Activated naive CD8-positive, alpha-beta T cell treated with anti-CD3 and anti-CD28 coated beads, Interleukin-2, amount 50 U/mL, for 24 hours (primary cell): ENCODE measurements around the gene MED27.
A peak's percentile ranks its signal among the peaks of the same experiment; 100 is the strongest.

ENCODE experiments used
- ATAC-seq: fragments of 150-1000 bp; cut with Tn5 transposase; one replicate; pipeline ENCODE4 v1.10.0; 2021
- DNase-seq: peaks from one replicate; pipeline ENCODE4 v3.0.0; 2021
- H3K27ac Mint-ChIP-seq: one replicate; pipeline ENCODE4 v1.8.0; 2021; ENCODE audit warnings: mild to moderate bottlenecking, mixed read lengths
- H3K27me3 Mint-ChIP-seq: one replicate; pipeline ENCODE4 v1.8.0; 2021; ENCODE audit warnings: mixed read lengths
- H3K36me3 Mint-ChIP-seq: one replicate; pipeline ENCODE4 v1.8.0; 2021; ENCODE audit warnings: low read depth, mixed read lengths
- H3K4me1 Mint-ChIP-seq: one replicate; pipeline ENCODE4 v1.8.0; 2021; ENCODE audit warnings: mixed read lengths
- H3K4me3 Mint-ChIP-seq: one replicate; pipeline ENCODE4 v1.8.0; 2021; ENCODE audit warnings: mild to moderate bottlenecking, moderate library complexity, mixed read lengths
- H3K9me3 Mint-ChIP-seq: one replicate; pipeline ENCODE4 v1.8.0; 2021; ENCODE audit warnings: mixed read lengths

The MED27 gene

DNA sequence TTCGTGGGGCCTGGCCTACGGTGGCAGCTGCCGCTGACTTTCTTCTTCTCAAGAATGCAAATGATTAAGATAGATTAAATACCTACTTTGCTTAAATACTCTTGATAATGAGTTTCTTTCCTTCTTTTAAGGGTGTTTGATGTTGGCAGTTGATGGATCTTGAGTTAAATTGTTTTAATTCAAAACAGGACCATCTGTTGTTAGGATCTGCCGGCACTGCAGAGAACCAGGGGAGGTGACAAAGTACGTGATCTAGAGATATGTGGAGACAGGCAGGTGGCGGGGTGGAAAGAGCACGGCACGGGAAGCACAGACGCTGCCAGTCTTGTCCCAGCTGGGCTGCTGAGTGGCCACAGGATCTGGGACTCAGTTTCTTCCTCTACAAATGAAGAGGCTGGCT lies 37.9 kb downstream of the MED27 start:
- Mint-ChIP-seq H3K27ac (no peak overlapping the region), H3K36me3 (peaks cover 2% of the 10 kb centered on the region), H3K9me3 (no peaks in the 10 kb centered on the region), H3K4me1 (peaks cover 6% of the 10 kb centered on the region), H3K27me3 (no peaks in the 10 kb centered on the region), H3K4me3 (no peak overlapping the region)
- DNase-seq (no peak), ATAC-seq (no peak)

DNA sequence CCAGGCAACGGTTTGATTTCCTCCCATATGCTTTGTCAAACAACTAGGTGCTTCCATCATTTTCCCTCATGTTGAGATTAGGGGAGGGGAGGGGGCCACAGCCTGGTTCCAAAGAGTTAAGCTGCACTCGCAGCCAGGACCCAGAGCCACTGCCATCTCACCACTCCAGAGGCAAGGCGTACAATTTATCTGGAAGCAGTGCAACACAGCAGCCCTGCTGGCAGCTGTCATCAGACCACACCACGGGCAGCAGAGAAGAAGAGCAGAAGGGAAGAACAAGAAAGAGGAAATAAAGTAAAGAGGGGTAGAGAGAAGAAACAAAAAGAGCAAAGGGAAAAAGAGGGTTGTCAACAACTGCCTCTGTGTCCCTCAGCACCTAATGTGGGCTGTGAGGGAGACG lies 38.9 kb downstream of the MED27 start:
- no peak overlapping the region for H3K27ac Mint-ChIP-seq
- H3K27me3 Mint-ChIP-seq = no peaks in the 10 kb centered on the region
- H3K4me3 Mint-ChIP-seq = no peak overlapping the region
- H3K4me1 Mint-ChIP-seq = peaks cover 16% of the 10 kb centered on the region
- DNase-seq (no peak), ATAC-seq (no peak)
- H3K9me3 Mint-ChIP-seq = no peaks in the 10 kb centered on the region
- peaks cover 4% of the 10 kb centered on the region for H3K36me3 Mint-ChIP-seq

DNA sequence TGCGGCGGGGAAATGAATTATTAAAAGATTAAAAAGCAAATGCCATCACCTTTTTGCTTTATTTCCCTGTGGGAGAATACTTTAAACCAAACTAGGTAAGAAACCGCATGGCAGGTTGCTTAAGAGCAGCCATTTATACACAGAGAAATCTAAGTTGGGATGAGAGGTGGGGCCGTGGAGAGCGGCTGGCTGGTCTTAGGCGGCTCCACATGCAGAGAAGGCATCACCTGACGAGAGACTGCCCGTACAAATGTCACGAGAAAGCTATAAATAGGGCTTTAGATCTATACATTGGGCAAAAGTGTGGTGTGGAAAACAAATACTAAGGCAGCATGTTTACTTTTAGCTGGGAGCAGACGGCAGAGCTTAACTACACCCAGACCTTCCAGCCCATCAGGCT lies 39.4 kb downstream of the MED27 start:
- Mint-ChIP-seq H3K27ac (no peak overlapping the region), H3K4me1 (peaks cover 18% of the 10 kb centered on the region), H3K4me3 (no peak overlapping the region), H3K27me3 (no peaks in the 10 kb centered on the region), H3K9me3 (no peaks in the 10 kb centered on the region), H3K36me3 (peaks cover 4% of the 10 kb centered on the region)
- ATAC-seq = no peak
- DNase-seq = no peak

DNA sequence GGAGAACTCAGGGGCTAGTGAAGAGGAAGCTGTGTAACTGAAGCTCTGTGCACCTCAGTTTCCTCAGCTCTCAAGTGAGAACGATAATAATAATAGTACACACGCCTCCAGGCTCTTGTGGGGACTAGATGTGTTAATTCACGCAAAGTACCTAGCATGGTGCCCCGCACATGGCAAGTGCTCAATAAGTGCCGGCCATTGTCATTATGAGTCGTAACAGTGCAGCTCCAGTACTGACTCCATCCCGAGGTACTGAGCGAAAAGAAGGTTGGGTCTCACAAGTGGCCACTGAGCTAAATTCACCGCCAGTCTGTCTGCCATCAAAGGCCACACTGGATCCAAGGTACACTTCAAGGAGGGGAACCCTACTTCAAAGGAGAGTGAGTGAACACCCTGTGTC lies 40.4 kb downstream of the MED27 start:
- H3K27me3 Mint-ChIP-seq = no peaks in the 10 kb centered on the region
- no peak for ATAC-seq
- H3K4me1 Mint-ChIP-seq = peaks cover 26% of the 10 kb centered on the region
- H3K27ac Mint-ChIP-seq = no peak overlapping the region
- no peaks in the 10 kb centered on the region for H3K9me3 Mint-ChIP-seq
- H3K36me3 Mint-ChIP-seq = peaks cover 4% of the 10 kb centered on the region
- H3K4me3 Mint-ChIP-seq = no peak overlapping the region
- no peak for DNase-seq

DNA sequence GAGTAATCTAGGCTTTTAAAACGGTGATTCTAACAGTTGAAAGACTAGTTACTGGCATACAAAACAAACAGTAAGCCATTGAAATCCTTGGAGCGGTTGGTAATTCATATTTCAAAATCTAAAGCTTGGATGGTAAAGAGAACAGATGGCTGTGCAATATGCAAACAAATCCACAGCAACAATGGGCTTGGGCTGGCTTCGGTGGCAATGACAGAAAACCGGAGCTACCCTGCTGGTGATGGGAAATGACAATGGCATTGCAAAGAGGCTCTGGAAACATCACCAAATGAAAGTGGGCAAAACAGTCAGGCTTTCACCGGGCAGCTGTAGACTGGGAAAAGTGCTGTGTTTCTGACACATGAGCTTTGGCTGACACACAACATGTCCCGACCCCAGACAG lies 42.2 kb downstream of the MED27 start:
- Mint-ChIP-seq H3K36me3 (peaks cover 4% of the 10 kb centered on the region), H3K4me1 (peaks cover 38% of the 10 kb centered on the region), H3K9me3 (no peaks in the 10 kb centered on the region), H3K4me3 (no peak overlapping the region), H3K27ac (no peak overlapping the region), H3K27me3 (no peaks in the 10 kb centered on the region)
- ATAC-seq = no peak
- DNase-seq = no peak

DNA sequence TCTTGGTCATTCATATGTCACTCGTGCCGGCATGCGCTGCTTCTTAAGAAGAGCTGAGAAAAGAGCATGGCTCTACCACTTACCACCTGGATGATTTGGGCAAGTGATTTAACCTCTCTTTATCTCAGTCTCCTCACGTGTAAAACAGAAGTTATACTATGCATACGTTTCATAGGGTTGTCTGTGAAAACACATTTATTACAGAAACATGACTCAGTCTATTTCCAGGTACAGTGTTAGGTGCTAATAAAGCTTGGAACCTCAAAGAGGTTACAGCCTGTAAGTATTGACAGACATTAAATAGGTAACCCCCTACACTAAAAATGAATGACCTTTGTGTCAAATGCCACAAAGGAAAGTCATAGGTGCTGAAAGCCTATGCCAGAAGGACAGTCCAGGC lies 43.1 kb downstream of the MED27 start:
- Mint-ChIP-seq H3K36me3 (peaks cover 2% of the 10 kb centered on the region), H3K27ac (peak overlapping the region; percentile 3), H3K4me1 (peaks cover 47% of the 10 kb centered on the region), H3K27me3 (no peaks in the 10 kb centered on the region), H3K4me3 (no peak overlapping the region), H3K9me3 (no peaks in the 10 kb centered on the region)
- DNase-seq = no peak
- ATAC-seq = no peak

DNA sequence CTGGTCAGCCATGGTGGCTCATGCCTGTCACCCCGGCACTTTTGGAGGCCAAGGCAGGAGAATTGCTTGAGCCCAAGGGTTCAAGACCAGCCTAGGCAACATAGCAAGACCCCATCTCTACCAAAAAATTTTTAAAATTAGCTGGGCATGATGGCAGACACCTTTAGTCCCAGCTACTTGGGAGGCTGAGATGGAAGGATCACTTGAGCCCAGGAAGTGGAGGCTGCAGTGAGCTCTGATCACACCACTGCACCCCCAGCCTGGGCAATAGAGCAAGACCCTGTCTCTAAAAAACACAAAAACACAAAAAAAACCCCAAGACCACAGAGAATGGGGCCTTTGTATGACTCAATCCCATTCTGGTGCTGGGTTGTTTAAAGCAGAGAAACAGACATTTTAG lies 44.0 kb downstream of the MED27 start:
- no peak for DNase-seq
- H3K4me3 Mint-ChIP-seq = no peak overlapping the region
- no peak for ATAC-seq
- H3K27ac Mint-ChIP-seq = no peak overlapping the region
- H3K9me3 Mint-ChIP-seq = no peaks in the 10 kb centered on the region
- no peaks in the 10 kb centered on the region for H3K27me3 Mint-ChIP-seq
- peaks cover 2% of the 10 kb centered on the region for H3K36me3 Mint-ChIP-seq
- H3K4me1 Mint-ChIP-seq = peaks cover 54% of the 10 kb centered on the region

DNA sequence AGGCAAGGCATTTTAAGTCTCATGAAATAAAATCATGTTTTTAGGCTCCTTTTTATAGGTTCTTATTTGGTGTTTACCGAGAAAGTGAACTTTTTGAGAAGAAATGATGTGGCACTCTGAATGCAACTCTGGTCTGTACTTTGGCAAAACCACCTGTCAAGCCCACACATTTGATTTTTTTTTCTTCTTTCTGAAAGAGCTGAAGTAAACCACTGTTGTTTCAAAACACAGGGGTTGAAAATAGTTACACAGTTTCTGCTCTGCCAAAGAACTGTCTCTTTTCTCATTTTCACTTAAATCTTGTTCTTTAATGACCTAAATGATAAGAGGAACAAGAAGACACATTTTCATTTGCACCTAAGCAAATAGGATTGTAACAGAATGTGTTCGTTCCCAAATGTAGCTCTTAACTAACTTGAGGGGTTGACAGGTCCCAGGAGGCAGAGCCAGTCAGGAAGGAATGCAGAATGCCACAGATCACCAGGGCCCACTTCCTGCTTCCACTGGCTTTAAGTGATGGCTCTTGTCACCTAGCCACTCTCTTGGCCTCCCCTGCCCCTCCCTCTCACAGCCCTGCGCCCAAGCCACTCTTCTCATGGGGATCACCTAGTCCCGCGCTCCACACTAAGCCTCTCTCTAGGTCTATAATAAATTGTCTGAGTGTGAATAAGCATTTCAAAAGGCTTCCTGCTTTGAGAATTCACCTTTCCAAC lies 47.3 kb downstream of the MED27 start:
- Mint-ChIP-seq H3K27ac (no peak overlapping the region), H3K4me3 (no peak overlapping the region), H3K4me1 (peaks cover 54% of the 10 kb centered on the region), H3K27me3 (no peaks in the 10 kb centered on the region), H3K9me3 (no peaks in the 10 kb centered on the region), H3K36me3 (peaks cover 2% of the 10 kb centered on the region)
- DNase-seq = no peak
- no peak for ATAC-seq

DNA sequence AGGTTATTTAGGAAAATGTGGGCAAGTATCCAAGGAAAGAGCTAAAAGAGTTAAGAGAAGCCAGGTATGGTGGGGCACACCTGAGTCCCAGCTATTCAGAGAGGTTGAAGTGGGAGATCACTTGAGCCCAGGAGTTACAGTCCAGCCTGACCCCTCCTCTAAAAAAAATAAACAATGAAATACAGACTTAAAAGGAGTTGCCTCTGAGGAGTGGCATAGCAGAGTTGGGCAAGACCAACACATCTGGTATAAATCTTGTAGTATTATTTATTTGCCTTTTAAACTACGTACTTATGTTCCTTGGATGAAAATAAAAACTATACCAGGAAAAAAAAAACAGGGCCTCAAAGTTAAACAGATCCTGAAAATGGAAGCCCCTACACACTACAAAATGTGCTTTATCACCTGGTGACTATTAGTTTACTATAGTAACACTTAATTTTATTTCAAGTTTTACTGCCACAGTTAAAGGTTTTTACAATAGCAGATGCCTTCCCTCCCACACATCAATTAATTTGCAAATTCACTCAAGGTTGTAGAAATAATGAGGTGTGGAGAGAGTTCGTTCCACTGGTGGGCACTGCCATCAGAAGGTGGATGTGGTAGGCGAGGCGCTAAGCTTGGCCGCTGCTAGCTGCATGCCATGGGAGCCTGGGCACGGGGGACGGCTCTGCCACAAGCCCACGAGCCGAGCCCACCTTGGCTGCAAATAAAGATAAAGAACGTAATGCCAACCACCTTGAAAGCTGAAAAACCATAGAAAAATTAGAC lies 48.0 kb downstream of the MED27 start:
- DNase-seq = no peak
- ATAC-seq = no peak
- no peaks in the 10 kb centered on the region for H3K9me3 Mint-ChIP-seq
- no peaks in the 10 kb centered on the region for H3K36me3 Mint-ChIP-seq
- H3K27me3 Mint-ChIP-seq = no peaks in the 10 kb centered on the region
- H3K27ac Mint-ChIP-seq = no peak overlapping the region
- peaks cover 51% of the 10 kb centered on the region for H3K4me1 Mint-ChIP-seq
- no peak overlapping the region for H3K4me3 Mint-ChIP-seq

DNA sequence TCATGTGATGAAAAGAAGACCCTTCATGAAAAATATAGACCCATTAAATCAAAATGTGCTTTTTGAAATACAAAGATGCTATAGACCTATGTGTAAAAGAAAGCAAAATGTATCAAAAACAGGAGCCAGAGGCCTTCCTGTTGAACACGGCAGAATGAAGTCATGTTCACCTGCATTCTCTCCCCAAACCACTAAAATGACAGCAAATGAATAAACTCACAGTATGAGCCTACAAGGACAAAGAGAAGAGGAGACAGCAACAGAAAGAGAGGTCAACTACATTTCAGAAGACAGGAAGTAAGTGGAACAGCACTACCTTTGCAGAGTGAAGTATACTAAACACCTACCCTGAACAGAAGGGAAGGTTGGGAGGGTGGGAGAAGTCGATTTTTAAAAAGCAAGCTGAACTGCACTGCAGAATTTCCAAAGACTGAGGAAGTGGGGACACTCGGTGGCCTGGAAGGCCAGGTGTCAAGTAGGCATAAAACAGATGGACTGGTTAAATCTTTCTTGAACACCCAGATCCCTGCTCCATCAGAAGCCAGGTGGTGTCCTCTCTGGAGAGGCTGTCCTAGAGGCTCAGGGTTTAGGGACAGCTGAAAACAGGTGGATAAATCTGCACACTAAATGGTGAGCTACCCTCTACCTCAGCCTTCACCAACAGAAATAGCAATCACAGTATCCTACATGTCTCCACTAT lies 48.9 kb downstream of the MED27 start:
- Mint-ChIP-seq H3K4me1 (peaks cover 42% of the 10 kb centered on the region), H3K27ac (peak overlapping the region; percentile 5), H3K9me3 (no peaks in the 10 kb centered on the region)

DNA sequence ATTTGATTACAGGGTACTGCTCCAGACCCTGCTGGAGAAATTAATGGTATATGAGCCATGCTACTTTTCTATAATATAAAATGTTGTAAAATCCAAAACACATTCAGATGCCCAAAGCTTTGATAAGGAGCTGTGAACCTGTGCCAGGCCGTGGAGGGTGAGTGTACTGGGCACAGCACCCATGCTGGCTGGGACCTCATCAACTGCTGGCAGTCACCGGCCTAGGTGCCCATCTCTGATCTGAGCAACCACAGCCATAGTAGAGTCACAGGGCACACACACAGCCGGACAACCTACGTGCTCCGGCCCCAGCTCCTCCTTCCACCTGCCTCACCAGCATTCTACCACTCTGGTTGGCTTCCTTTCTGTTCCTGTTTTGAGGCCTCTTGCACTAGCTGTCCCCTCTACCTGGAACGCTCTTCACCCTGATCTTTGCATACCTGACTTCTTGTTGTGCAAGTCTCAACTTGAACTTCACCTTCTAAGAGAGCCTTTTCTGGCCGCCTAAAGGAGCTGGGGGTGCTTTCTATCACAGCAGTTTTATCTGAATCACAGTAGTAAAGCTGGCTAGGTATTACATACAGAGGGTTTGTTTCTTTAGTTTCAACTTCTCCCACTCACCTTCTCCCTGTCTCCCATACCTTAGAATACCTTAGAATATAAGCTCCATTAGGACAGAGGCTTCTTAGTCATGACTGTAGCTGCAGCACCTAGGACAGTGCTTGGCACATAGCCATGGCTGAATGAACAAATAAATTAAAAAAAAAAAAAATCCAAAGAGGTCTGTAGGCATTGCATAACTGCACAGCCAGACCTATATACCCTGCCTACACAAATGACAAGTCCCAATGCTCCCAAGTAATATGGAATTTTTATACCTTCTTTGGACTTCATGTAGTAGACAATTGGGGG lies 51.7 kb downstream of the MED27 start:
- Mint-ChIP-seq H3K9me3 (no peaks in the 10 kb centered on the region), H3K36me3 (peaks cover 5% of the 10 kb centered on the region), H3K27me3 (no peaks in the 10 kb centered on the region), H3K27ac (no peak overlapping the region), H3K4me1 (peaks cover 22% of the 10 kb centered on the region), H3K4me3 (no peak overlapping the region)
- DNase-seq (no peak), ATAC-seq (no peak)

More for the DNA sequence above, 48.9 kb downstream of the MED27 start:
- Mint-ChIP-seq H3K4me3 (no peak overlapping the region), H3K27me3 (no peaks in the 10 kb centered on the region), H3K36me3 (no peaks in the 10 kb centered on the region)
- ATAC-seq (no peak), DNase-seq (no peak)

DNA sequence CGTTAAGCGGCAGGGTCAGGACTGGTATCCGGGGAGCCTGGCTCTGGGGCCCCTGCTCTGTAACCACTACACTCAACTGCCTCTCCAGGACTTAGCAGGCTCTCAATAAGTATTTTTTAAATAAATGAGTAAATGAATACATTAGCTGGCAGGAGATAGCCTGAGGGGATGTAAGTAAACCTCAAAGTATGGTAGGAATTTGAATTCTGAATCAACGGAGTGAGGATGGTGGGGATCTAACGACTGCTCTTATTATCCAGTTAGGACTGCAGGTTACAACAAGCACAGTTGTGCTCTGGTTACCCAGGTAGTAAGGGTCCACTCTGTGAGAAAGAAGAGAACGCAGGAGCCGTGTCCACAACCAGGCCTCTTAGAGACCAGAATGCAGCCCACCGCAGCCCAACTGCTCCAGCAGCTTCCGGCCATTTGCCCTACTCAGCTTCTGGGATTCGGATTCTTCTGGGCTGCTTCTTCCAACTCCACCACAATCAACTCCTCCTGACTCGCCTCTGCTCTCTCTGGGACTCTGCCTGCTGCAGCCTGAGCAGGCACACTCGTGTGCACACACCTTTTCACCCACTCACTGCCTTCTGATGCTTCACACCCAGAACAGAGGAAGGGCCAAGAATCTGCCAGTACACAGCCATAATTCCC lies 52.6 kb downstream of the MED27 start:
- Mint-ChIP-seq H3K4me1 (peaks cover 13% of the 10 kb centered on the region), H3K27ac (no peak overlapping the region), H3K4me3 (no peak overlapping the region), H3K27me3 (no peaks in the 10 kb centered on the region), H3K9me3 (no peaks in the 10 kb centered on the region), H3K36me3 (peaks cover 5% of the 10 kb centered on the region)
- DNase-seq (no peak), ATAC-seq (no peak)

DNA sequence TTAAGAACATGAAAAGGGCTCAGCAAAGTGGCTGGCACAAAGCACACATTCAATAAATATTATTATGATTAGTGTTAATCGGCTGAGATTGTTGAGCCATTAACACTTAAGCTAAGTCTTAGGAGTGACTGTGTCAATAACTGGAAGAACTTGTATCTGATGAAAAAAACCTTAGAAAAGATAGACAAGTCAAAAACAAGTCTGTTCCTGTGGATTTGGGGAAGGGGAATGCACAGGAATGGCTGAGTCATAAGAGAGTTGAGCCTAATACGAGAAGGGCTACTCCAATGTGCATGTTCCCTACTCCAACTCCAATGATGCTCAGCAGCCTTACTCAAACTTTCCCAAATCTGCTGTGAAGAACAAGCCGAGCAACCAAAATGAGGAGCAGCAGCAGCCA lies 53.9 kb downstream of the MED27 start:
- Mint-ChIP-seq H3K4me1 (peaks cover 6% of the 10 kb centered on the region), H3K4me3 (no peak overlapping the region), H3K36me3 (peaks cover 5% of the 10 kb centered on the region), H3K27me3 (no peaks in the 10 kb centered on the region), H3K27ac (no peak overlapping the region), H3K9me3 (no peaks in the 10 kb centered on the region)
- ATAC-seq (no peak), DNase-seq (no peak)

DNA sequence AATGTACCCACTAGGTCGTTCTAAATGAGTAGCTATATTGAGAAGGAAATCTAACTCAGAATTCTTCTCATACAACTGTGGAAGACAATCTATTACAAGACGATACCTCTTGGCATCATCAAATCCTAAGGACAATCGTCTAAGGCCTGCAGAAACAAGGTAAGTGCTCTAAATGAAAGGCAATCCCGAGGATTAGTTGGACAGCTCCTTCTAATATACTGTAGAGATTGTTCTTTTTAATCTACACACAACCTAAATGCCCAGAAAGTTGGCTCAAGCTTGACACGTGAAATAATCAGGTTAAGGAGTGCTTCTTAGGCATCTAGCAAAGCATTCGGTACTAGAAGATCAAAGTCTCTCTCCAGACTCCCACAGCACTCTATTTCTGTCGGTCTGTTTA lies 55.1 kb downstream of the MED27 start:
- DNase-seq = no peak
- no peak for ATAC-seq
- Mint-ChIP-seq H3K9me3 (no peaks in the 10 kb centered on the region), H3K27me3 (no peaks in the 10 kb centered on the region), H3K4me1 (peaks cover 4% of the 10 kb centered on the region), H3K36me3 (peaks cover 5% of the 10 kb centered on the region), H3K4me3 (no peak overlapping the region), H3K27ac (no peak overlapping the region)
